SJSA1 (cell line): ENCODE data around the gene ATP11C. TPM values are rescaled to one million over a fixed set of nuclear protein-coding genes. Genes with fewer than 3 reads are reported as not detected.

Experiments used
- DNase-seq, 2 experiments: peaks; one replicate each; pipeline ENCODE4 v3.0.0-alpha.2; 2015 to 2020; ENCODE audit warnings: low spot score in 2 of 2, low read depth in 1 of 2
- H3K27ac ChIP-seq: fragments of 250-450 bp; sonication (Bioruptor Pico); 2 replicates; pipeline ENCODE4 v1.5.1; 2020; ENCODE audit warnings: mild to moderate bottlenecking, moderate library complexity
- H3K27me3 ChIP-seq: fragments of 250-450 bp; sonication (Bioruptor Pico); replicated peaks from 2 replicates; pipeline ENCODE4 v1.5.1; 2020; ENCODE audit warnings: mild to moderate bottlenecking, moderate library complexity
- H3K36me3 ChIP-seq: fragments of 250-450 bp; sonication (Bioruptor Pico); 2 replicates; pipeline ENCODE4 v1.5.1; 2020; ENCODE audit warnings: mild to moderate bottlenecking
- H3K4me1 ChIP-seq: fragments of 250-450 bp; sonication (Bioruptor Pico); replicated peaks from 2 replicates; pipeline ENCODE4 v1.6.1; 2021; ENCODE audit warnings: mild to moderate bottlenecking
- H3K4me3 ChIP-seq: fragments of 250-450 bp; sonication (Bioruptor Pico); 2 replicates; pipeline ENCODE4 v1.5.1; 2020; ENCODE audit warnings: mild to moderate bottlenecking
- H3K9me3 ChIP-seq: fragments of 250-450 bp; sonication (Bioruptor Pico); replicated peaks from 2 replicates; pipeline ENCODE4 v1.5.1; 2020; ENCODE audit warnings: mild to moderate bottlenecking
- total RNA-seq: library from RNA; depleted of rRNA; stranded (reverse); fragments of >200 nt; shearing (Covaris generic); gene quantifications from 2 replicates; pipeline ENCODE4 v1.2.3, GENCODE V29; 2014

ATP11C gene
- total RNA-seq, 1 experiment from 2014 or later: 49.6 TPM

DNA sequence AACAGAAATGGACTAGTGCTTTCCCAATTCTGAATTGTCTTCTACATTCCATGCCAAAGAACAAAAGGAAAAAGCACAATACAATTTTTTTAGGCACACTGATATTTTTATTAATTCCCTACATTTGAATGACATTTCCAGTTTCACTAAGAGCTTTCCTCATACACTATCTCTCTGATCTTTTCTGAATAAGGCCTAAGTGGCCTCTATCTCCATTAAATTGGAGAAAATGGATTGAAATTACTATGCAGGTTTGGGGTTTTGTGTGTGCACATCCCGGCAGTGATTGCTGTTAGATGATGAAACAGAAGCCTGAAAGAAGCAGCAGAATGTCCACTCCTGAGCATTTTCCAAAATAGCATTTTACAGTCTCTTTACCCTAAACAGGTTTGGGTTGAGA lies 104.0 kb downstream of the ATP11C start:
- peaks cover 61% of the 10 kb centered on the region for H3K4me1 ChIP-seq
- no peaks in the 10 kb centered on the region for H3K9me3 ChIP-seq
- H3K4me3 ChIP-seq: no peak overlapping the region
- no peak overlapping the region for H3K27ac ChIP-seq
- no peaks in the 10 kb centered on the region for H3K36me3 ChIP-seq
- DNase-seq: no peak
- H3K27me3 ChIP-seq: no peaks in the 10 kb centered on the region

GRCh38 chrX:139828033-139828432 lies 104.8 kb downstream of the ATP11C start:
- DNase-seq: no peak
- no peaks in the 10 kb centered on the region for H3K9me3 ChIP-seq
- no peak overlapping the region for H3K27ac ChIP-seq
- no peaks in the 10 kb centered on the region for H3K27me3 ChIP-seq
- no peaks in the 10 kb centered on the region for H3K36me3 ChIP-seq
- H3K4me1 ChIP-seq: peaks cover 63% of the 10 kb centered on the region
- no peak overlapping the region for H3K4me3 ChIP-seq

DNA sequence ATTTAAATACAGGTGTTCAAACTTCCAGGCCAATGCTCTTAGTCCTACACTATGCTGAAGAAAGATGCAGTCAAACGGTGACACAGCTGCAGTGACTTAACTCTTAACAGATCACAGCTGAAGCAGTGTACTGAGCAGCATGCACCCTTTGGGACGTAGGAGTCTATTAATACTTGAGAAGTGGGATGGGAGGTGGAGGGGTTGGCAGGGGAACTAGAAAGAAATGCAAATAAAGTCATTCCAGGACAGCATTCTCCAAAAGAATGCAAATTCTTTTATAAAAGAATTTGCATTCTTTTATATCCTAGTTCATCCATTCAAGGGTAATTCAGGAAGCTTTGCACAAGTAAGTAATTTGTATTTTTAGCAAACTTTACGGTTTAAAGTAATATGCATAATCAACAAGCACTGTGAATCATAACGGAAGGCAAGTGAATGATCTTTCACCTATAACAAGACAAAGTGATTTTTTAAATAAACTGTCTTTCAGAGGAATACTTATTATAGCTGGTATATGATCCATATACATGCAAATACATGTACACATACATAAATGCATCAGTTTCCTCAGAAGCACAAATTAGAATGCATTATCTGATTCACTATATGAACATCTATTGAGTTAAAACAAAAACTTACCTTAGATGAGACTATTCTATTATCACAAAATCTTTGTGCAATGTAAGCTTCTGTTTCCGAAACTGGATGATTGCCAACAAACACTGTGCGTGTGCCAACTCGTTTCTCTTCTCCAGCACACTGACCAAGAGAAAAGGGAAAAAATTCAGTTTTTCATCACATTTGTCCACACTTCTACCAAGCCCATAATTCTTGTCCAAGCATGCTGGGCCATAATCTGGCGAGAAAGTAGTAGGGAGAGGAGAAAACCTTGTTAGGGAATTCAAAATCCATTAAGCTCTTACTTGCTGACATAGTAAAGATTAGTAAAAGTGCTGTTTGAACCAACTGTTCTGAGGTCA lies 106.5 kb downstream of the ATP11C start:
- no peak overlapping the region for H3K4me3 ChIP-seq
- no peaks in the 10 kb centered on the region for H3K36me3 ChIP-seq
- peaks cover 47% of the 10 kb centered on the region for H3K4me1 ChIP-seq
- H3K9me3 ChIP-seq: no peaks in the 10 kb centered on the region
- no peaks in the 10 kb centered on the region for H3K27me3 ChIP-seq
- peak overlapping the region; percentile 76 for H3K27ac ChIP-seq
- peak; percentile 50 to 59 for DNase-seq

DNA sequence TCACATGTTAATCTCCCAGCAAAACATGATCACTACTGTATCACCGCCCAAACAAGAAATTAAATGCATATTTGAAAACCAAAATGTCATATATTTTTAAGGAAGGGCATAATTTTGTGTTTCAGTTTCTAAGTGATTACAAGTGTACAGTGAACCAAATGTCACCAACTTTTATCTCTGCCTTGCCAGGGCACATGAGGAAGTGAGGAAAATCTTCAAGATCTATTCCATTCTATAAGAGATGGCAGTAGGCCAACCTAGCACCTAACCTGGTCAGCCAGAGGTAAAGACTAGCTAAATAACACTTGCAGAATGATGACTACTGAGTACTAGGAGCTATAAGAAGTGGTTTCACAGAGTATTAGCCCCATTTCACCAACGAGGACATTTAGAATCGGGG lies 107.2 kb downstream of the ATP11C start:
- no peak overlapping the region for H3K4me3 ChIP-seq
- H3K9me3 ChIP-seq: no peaks in the 10 kb centered on the region
- H3K36me3 ChIP-seq: no peaks in the 10 kb centered on the region
- peaks cover 46% of the 10 kb centered on the region for H3K4me1 ChIP-seq
- no peak for DNase-seq
- no peaks in the 10 kb centered on the region for H3K27me3 ChIP-seq
- peak overlapping the region; percentile 76 for H3K27ac ChIP-seq

- Histone ChIP-seq H3K4me1 (peaks cover 46% of the 10 kb centered on the region), H3K27me3 (no peaks in the 10 kb centered on the region), H3K27ac (peak overlapping the region; percentile 64), H3K36me3 (no peaks in the 10 kb centered on the region), H3K4me3 (no peak overlapping the region), H3K9me3 (no peaks in the 10 kb centered on the region)
- DNase-seq: peak; percentile 43 to 54
Observed at GRCh38 chrX:139823806-139824205, 109.0 kb downstream of the ATP11C start.

GRCh38 chrX:139820358-139820984 lies 112.4 kb downstream of the ATP11C start:
- Histone ChIP-seq H3K9me3 (no peaks in the 10 kb centered on the region), H3K4me3 (no peak overlapping the region), H3K27me3 (no peaks in the 10 kb centered on the region), H3K4me1 (peaks cover 21% of the 10 kb centered on the region), H3K27ac (no peak overlapping the region), H3K36me3 (no peaks in the 10 kb centered on the region)
- no peak for DNase-seq

DNA sequence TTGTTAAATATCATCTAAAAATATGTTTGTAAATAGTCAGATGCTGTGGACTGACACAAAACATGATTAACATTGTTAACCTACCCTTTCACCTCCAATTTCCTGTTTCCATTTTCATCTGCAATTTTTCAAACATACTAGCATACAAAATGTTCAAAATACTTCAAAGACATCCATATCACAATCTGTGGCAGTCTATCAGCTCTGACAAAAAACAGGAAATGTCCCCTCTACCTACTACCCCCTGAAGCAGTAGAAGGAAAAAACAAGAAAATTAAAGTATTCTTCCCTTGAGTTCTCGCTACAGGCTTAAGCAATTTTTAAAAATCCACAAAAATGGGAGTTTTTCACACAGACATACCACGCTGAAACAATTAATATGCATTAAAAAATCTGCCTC lies 116.6 kb downstream of the ATP11C start:
- Histone ChIP-seq H3K27me3 (no peaks in the 10 kb centered on the region), H3K36me3 (no peaks in the 10 kb centered on the region), H3K4me1 (no peaks in the 10 kb centered on the region), H3K4me3 (no peak overlapping the region), H3K9me3 (no peaks in the 10 kb centered on the region), H3K27ac (no peak overlapping the region)
- DNase-seq: no peak

DNA sequence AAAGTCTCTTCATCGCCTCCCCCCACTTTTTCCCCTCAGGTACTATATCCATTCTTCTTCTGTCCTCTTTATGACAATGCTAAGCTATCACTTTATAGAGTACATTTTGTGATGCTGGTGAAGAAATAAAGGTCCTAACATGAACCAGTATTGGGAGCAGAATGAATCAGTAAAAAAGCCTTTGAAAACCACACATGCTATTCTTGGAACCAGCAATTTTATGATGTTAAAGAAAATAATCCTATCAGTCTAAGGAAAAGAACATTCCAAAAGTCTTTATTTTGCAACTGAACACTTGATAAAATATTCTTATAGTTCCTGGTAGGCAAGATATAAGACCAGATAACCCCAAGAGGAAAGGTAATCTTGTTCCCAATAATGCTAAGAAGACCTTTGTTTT lies 117.1 kb downstream of the ATP11C start:
- Histone ChIP-seq H3K4me1 (no peaks in the 10 kb centered on the region), H3K27ac (no peak overlapping the region), H3K27me3 (no peaks in the 10 kb centered on the region), H3K36me3 (no peaks in the 10 kb centered on the region), H3K4me3 (no peak overlapping the region), H3K9me3 (no peaks in the 10 kb centered on the region)
- DNase-seq: no peak

- Histone ChIP-seq H3K4me1 (no peaks in the 10 kb centered on the region), H3K36me3 (no peaks in the 10 kb centered on the region), H3K27ac (no peak overlapping the region), H3K4me3 (no peak overlapping the region), H3K9me3 (no peaks in the 10 kb centered on the region), H3K27me3 (no peaks in the 10 kb centered on the region)
- no peak for DNase-seq
Observed at GRCh38 chrX:139811942-139812629, 120.8 kb downstream of the ATP11C start.

DNA sequence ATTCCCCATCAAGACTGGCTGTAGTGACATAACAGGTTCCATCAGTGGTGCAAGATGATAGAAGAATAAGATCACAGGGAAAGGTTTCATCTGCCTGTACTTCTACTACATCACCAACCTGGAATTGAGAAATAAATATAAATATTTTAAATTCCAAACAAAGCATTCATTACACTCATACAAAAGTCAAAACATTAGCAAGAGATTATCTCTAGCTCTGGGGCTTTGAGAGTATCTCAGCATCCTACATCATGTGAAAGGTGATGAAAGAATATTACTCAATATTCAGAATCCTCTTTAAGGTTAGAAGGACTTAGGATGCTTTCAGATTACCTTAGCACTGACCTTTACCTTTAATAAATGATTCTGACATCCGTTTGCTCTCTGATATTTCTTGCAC lies 128.4 kb downstream of the ATP11C start:
- H3K27me3 ChIP-seq: no peaks in the 10 kb centered on the region
- peaks cover 3% of the 10 kb centered on the region for H3K36me3 ChIP-seq
- H3K4me1 ChIP-seq: no peaks in the 10 kb centered on the region
- no peak for DNase-seq
- H3K27ac ChIP-seq: no peak overlapping the region
- no peak overlapping the region for H3K4me3 ChIP-seq
- no peaks in the 10 kb centered on the region for H3K9me3 ChIP-seq

- no peak for DNase-seq
- Histone ChIP-seq H3K27ac (no peak overlapping the region), H3K9me3 (no peaks in the 10 kb centered on the region), H3K4me1 (no peaks in the 10 kb centered on the region), H3K36me3 (peaks cover 3% of the 10 kb centered on the region), H3K4me3 (no peak overlapping the region), H3K27me3 (no peaks in the 10 kb centered on the region)
Observed at GRCh38 chrX:139803224-139803623, 129.6 kb downstream of the ATP11C start.

DNA sequence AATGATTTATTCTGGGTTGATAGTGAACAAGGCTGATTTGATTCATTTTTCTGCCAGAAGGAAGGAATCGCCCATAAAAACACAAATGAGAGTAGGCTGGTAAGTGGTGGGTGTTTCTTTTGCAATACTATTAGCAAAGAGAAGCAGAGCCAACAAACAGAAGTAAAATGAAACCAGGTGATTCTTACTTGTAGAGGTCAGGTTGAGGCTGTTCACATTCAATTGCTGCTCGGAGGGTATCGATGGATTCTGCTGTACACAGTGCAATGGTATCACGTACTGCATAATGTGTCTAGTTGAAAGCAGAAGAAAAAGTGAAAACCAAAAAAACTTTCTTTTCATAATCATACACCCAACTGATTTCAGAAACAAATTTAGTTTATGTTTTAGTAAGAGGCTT lies 130.8 kb downstream of the ATP11C start:
- Histone ChIP-seq H3K9me3 (no peaks in the 10 kb centered on the region), H3K4me1 (no peaks in the 10 kb centered on the region), H3K4me3 (no peak overlapping the region), H3K36me3 (peaks cover 3% of the 10 kb centered on the region), H3K27me3 (no peaks in the 10 kb centered on the region), H3K27ac (no peak overlapping the region)
- DNase-seq: no peak

- Histone ChIP-seq H3K36me3 (peaks cover 3% of the 10 kb centered on the region), H3K4me3 (no peak overlapping the region), H3K27me3 (no peaks in the 10 kb centered on the region), H3K9me3 (no peaks in the 10 kb centered on the region), H3K4me1 (no peaks in the 10 kb centered on the region), H3K27ac (no peak overlapping the region)
- DNase-seq: no peak
Observed at GRCh38 chrX:139801397-139801813, 131.4 kb downstream of the ATP11C start.

DNA sequence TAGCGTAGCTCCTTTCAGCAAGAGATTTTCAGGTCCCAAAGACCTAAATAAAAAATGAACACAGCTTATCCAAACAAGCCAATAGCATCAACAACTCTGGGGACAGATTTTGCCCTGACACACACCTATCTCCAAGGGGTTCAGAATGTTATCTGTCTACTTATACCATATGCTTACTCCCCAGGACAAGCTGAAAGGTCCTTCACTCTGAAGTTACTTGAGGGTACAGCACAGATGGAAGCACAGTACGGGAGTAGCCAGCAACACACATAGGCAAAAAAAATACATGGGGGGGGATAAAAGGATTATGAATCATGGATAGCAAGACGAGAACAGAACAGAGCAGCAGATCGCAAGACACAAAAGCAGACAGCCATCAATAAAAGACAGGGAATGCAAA lies 134.2 kb downstream of the ATP11C start:
- Histone ChIP-seq H3K4me3 (no peak overlapping the region), H3K4me1 (no peaks in the 10 kb centered on the region), H3K36me3 (peaks cover 3% of the 10 kb centered on the region), H3K27me3 (no peaks in the 10 kb centered on the region), H3K9me3 (no peaks in the 10 kb centered on the region), H3K27ac (no peak overlapping the region)
- no peak for DNase-seq
